ENCODE results near the gene RNPS1. TPM values are rescaled to one million over a fixed set of nuclear protein-coding genes. Genes with fewer than 3 reads are reported as not detected.

The RNPS1 gene
- total RNA-seq, 4 donors from 2014 or later, result 71.5 to 155 (median 122) TPM

GRCh38 chr16:2238838-2239675 lies 28.9 kb downstream of the RNPS1 start:
- peaks cover 5 to 28% (median 14%) of the 10 kb centered on the region in 4 donors for H3K4me1 ChIP-seq
- no peaks in the 10 kb centered on the region for H3K9me3 ChIP-seq
- peaks cover 0 to 19% of the 10 kb centered on the region in 2 donors for H3K27me3 ChIP-seq
- DNase-seq, result no peak
- H3K27ac ChIP-seq, result no peak overlapping the region
- TF ChIP-seq POLR2A (IDR thresholded peaks at IDR 0.05) (no peak), CTCF (IDR thresholded peaks at IDR 0.05) (no peak)
- H3K4me3 ChIP-seq, result no peak overlapping the region
- H3K36me3 ChIP-seq, result peaks cover 0 to 50% (median 0%) of the 10 kb centered on the region in 3 donors

GRCh38 chr16:2238150-2238837 lies 29.6 kb downstream of the RNPS1 start:
- no peak for DNase-seq
- Histone ChIP-seq H3K27ac (no peak overlapping the region), H3K9me3 (no peaks in the 10 kb centered on the region), H3K27me3 (peaks cover 0 to 19% of the 10 kb centered on the region in 2 donors), H3K4me3 (no peak overlapping the region), H3K4me1 (peaks cover 5 to 28% (median 14%) of the 10 kb centered on the region in 4 donors), H3K36me3 (peaks cover 0 to 50% (median 0%) of the 10 kb centered on the region in 3 donors)
- TF ChIP-seq POLR2A (IDR thresholded peaks at IDR 0.05) (no peak), CTCF (IDR thresholded peaks at IDR 0.05) (no peak)

- Histone ChIP-seq H3K27ac (no peak overlapping the region), H3K4me3 (no peak overlapping the region), H3K9me3 (no peaks in the 10 kb centered on the region)
Measured at GRCh38 chr16:2237493-2238149, 30.3 kb downstream of the RNPS1 start.

GRCh38 chr16:2237102-2237482 lies 30.8 kb downstream of the RNPS1 start:
- Histone ChIP-seq H3K27me3 (peaks cover 0 to 19% of the 10 kb centered on the region in 2 donors), H3K27ac (no peak overlapping the region), H3K9me3 (no peaks in the 10 kb centered on the region), H3K4me3 (peak overlapping the region in 2 of 4 donors; percentile 19 to 26), H3K36me3 (peaks cover 0 to 50% (median 0%) of the 10 kb centered on the region in 3 donors), H3K4me1 (peaks cover 5 to 28% (median 14%) of the 10 kb centered on the region in 4 donors)
- no peak for DNase-seq
- TF ChIP-seq POLR2A (IDR thresholded peaks at IDR 0.05) (no peak), CTCF (IDR thresholded peaks at IDR 0.05) (no peak)

More at GRCh38 chr16:2237493-2238149, 30.3 kb downstream of the RNPS1 start:
- no peak for TF ChIP-seq POLR2A (IDR thresholded peaks at IDR 0.05)
- no peak for TF ChIP-seq CTCF (IDR thresholded peaks at IDR 0.05)
- H3K36me3 ChIP-seq, result peaks cover 0 to 50% (median 0%) of the 10 kb centered on the region in 3 donors
- DNase-seq, result no peak
- peaks cover 0 to 19% of the 10 kb centered on the region in 2 donors for H3K27me3 ChIP-seq
- H3K4me1 ChIP-seq, result peaks cover 5 to 28% (median 14%) of the 10 kb centered on the region in 4 donors

- peak within 1 kb of the TSS in 2 of 4 donors; percentile 19 to 26 for H3K4me3 ChIP-seq
- H3K9me3 ChIP-seq, result no peaks in the 10 kb centered on the region
- H3K27me3 ChIP-seq, result peaks cover 0 to 19% of the 10 kb centered on the region in 2 donors
- peaks cover 0 to 50% (median 0%) of the 10 kb centered on the region in 3 donors for H3K36me3 ChIP-seq
- H3K4me1 ChIP-seq, result peaks cover 5 to 28% (median 14%) of the 10 kb centered on the region in 4 donors
- H3K27ac ChIP-seq, result no peak within 1 kb of the TSS
- TF ChIP-seq CTCF (IDR thresholded peaks at IDR 0.05), result no peak
- no peak for TF ChIP-seq POLR2A (IDR thresholded peaks at IDR 0.05)
- no peak for DNase-seq
Measured at GRCh38 chr16:2236337-2237101, 31.4 kb downstream of the RNPS1 start, which contains the start of gene DNASE1L2. Gene DNASE1L2 (plus strand): TSS chr16:2236444. CDS start chr16:2236817, 373 bp downstream.
